ENCODE data around the gene POMC.
"Not testable (repeated sequence)": the region's sequence is repeated elsewhere in the genome, so short reads cannot be mapped to it uniquely, and the experiment has no call there.

Gene POMC

DNA sequence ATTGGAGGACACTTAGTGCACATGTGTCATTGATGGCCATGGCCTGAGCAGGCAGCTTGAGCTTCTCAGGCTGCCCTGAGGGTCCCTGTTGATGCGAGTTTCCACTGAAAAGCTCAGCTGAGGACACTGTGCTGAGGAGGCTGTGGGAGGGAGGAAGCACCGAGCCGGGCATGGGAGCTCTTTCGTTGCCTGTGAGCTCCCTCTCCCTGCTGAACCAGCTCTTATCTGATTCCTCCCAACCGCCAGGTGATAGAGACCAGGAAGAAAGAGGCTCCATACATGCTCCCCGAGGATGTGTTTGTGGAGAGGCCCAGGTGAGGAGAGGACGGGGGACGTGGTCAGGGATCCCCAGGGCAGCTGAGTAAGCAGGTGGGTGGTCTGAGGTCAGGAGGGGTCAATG, 27.3 kb downstream of the POMC start:
- Histone ChIP-seq H3K27me3 (ENCODE audit: low read length) (no peaks in the 10 kb centered on the region), H3K4me2 (ENCODE audit: low read depth, low read length, poor library complexity, severe bottlenecking) (no peak overlapping the region), H3K27ac (ENCODE audit: low read depth, low read length) (no peak overlapping the region), H2AFZ (ENCODE audit: low read depth, low read length, severe bottlenecking) (no peak overlapping the region), H3K9me2 (replicated peaks; ENCODE audit: insufficient read depth, low read length) (no peaks in the 10 kb centered on the region), H3K9me3 (ENCODE audit: insufficient read depth, low read length) (no peaks in the 10 kb centered on the region), H3K36me3 (ENCODE audit: low read length) (no peaks in the 10 kb centered on the region), H3K9ac (ENCODE audit: low read length) (no peak overlapping the region), H3K4me3 (ENCODE audit: insufficient read depth, low read length, poor library complexity, severe bottlenecking) (no peak overlapping the region), H3F3A (ENCODE audit: insufficient read depth) (no peaks in the 10 kb centered on the region), H3K79me2 (ENCODE audit: insufficient read depth, low read length) (no peaks in the 10 kb centered on the region), H4K20me1 (ENCODE audit: low read depth, low read length) (no peaks in the 10 kb centered on the region)
- TF ChIP-seq EZH2phosphoT487 (conservative IDR thresholded peaks at IDR 0.05; ENCODE audit: low read length): no peak
- TF ChIP-seq CTCF (IDR thresholded peaks at IDR 0.05; ENCODE audit: insufficient read depth, low read length, poor library complexity, severe bottlenecking): no peak

- not testable (repeated sequence) for H3K27me3 ChIP-seq (ENCODE audit: low read length); H3K36me3 ChIP-seq (ENCODE audit: low read length); H2AFZ ChIP-seq (ENCODE audit: low read depth, low read length, severe bottlenecking); H3K9me3 ChIP-seq (ENCODE audit: insufficient read depth, low read length); H4K20me1 ChIP-seq (ENCODE audit: low read depth, low read length); H3K4me2 ChIP-seq (ENCODE audit: low read depth, low read length, poor library complexity, severe bottlenecking); H3K9ac ChIP-seq (ENCODE audit: low read length); H3K9me2 ChIP-seq (replicated peaks; ENCODE audit: insufficient read depth, low read length); H3F3A ChIP-seq (ENCODE audit: insufficient read depth); H3K27ac ChIP-seq (ENCODE audit: low read depth, low read length); H3K79me2 ChIP-seq (ENCODE audit: insufficient read depth, low read length); H3K4me3 ChIP-seq (ENCODE audit: insufficient read depth, low read length, poor library complexity, severe bottlenecking)
Measured at GRCh38 chr2:25140535-25140934, 27.8 kb downstream of the POMC start.

DNA sequence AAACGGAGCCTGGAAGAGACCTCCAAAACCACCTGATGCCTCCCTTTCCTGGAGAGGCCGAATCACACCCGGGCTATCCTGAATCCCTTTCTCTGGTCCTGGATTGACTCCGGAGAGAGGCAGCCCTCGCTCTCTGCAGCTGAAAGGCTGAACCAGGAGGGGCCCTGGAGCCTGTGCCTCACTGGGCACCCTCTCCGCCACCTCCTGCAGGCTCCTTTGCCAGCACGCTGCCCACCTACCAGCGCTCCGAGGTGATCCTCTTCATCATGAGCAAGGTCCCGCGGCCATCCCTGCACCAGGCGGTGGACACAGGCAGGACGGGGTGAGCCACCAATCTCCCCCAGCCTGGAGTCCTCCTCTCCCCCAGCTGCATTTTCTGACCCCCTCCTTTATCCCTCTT, 35.7 kb downstream of the POMC start:
- TF ChIP-seq EZH2phosphoT487 (conservative IDR thresholded peaks at IDR 0.05; ENCODE audit: low read length) (no peak), CTCF (IDR thresholded peaks at IDR 0.05; ENCODE audit: insufficient read depth, low read length, poor library complexity, severe bottlenecking) (no peak)
- H3K9me2 ChIP-seq (replicated peaks; ENCODE audit: insufficient read depth, low read length): no peaks in the 10 kb centered on the region
- no peak overlapping the region for H2AFZ ChIP-seq (ENCODE audit: low read depth, low read length, severe bottlenecking)
- no peaks in the 10 kb centered on the region for H3F3A ChIP-seq (ENCODE audit: insufficient read depth)
- no peak overlapping the region for H3K4me3 ChIP-seq (ENCODE audit: insufficient read depth, low read length, poor library complexity, severe bottlenecking)
- no peak overlapping the region for H3K9ac ChIP-seq (ENCODE audit: low read length)
- no peaks in the 10 kb centered on the region for H3K36me3 ChIP-seq (ENCODE audit: low read length)
- H3K9me3 ChIP-seq (ENCODE audit: insufficient read depth, low read length): no peaks in the 10 kb centered on the region
- no peaks in the 10 kb centered on the region for H3K79me2 ChIP-seq (ENCODE audit: insufficient read depth, low read length)
- H3K27me3 ChIP-seq (ENCODE audit: low read length): no peaks in the 10 kb centered on the region
- no peak overlapping the region for H3K27ac ChIP-seq (ENCODE audit: low read depth, low read length)
- no peak overlapping the region for H3K4me2 ChIP-seq (ENCODE audit: low read depth, low read length, poor library complexity, severe bottlenecking)
- H4K20me1 ChIP-seq (ENCODE audit: low read depth, low read length): no peaks in the 10 kb centered on the region

DNA sequence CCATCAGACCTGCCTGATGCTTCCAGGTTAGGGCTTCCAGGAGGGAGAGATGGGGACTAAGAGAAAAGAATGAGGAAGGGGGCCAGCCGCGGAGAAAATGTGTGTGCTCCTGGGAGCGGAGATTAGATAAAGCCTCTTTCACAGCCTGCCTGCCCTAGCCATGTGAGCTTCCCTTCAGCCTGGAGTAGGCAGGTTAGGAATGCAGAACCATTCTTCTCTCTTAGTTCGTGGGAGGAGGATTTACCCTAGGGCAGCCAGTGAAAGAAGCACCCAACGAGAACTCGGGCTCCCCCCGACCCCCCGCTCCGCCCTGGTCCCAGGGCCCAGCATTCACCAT, 36.1 kb downstream of the POMC start:
- no peak overlapping the region for H3K9ac ChIP-seq (ENCODE audit: low read length)
- no peak overlapping the region for H3K4me3 ChIP-seq (ENCODE audit: insufficient read depth, low read length, poor library complexity, severe bottlenecking)
- no peak overlapping the region for H3K4me2 ChIP-seq (ENCODE audit: low read depth, low read length, poor library complexity, severe bottlenecking)

More for the DNA sequence above, 36.1 kb downstream of the POMC start:
- TF ChIP-seq CTCF (IDR thresholded peaks at IDR 0.05; ENCODE audit: insufficient read depth, low read length, poor library complexity, severe bottlenecking) (no peak), EZH2phosphoT487 (conservative IDR thresholded peaks at IDR 0.05; ENCODE audit: low read length) (no peak)
- Histone ChIP-seq H2AFZ (ENCODE audit: low read depth, low read length, severe bottlenecking) (no peak overlapping the region), H3F3A (ENCODE audit: insufficient read depth) (no peaks in the 10 kb centered on the region), H3K9me2 (replicated peaks; ENCODE audit: insufficient read depth, low read length) (no peaks in the 10 kb centered on the region), H4K20me1 (ENCODE audit: low read depth, low read length) (no peaks in the 10 kb centered on the region), H3K79me2 (ENCODE audit: insufficient read depth, low read length) (no peaks in the 10 kb centered on the region), H3K9me3 (ENCODE audit: insufficient read depth, low read length) (no peaks in the 10 kb centered on the region), H3K36me3 (ENCODE audit: low read length) (no peaks in the 10 kb centered on the region), H3K27ac (ENCODE audit: low read depth, low read length) (no peak overlapping the region), H3K27me3 (ENCODE audit: low read length) (no peaks in the 10 kb centered on the region)
